ENCODE measurements around the gene TMEM255B.

Gene TMEM255B

DNA sequence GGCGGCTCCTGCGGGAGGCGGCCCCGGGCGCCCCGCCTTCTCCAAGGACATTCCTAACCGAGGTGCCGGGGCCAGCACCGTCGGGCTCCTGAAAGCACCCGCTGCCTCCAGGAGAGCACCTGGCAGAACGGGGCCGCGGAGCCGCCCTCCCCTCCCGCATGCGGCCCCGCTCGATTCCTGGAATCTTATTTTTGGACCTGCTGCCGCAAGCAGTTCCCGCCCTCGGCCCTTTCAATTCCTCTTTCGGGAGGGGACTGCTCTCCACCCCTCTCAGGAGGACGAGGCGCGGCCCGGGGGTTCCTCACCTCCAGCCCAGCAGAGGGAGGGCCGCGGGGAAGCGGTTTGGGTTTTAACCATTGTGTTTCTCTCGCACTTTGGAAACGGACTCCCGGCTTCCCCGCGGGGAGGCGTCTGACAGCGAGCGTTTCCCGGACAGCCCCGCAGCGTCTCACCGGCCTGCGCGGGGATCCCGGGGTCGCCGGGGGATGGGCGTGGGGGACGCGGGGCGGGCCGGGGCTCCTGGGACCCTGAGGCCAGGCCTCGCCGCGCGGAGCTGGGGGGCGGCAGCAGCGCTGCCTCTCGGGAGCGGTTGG, 104.0 kb downstream of the TMEM255B start:
- Histone ChIP-seq H3K4me1 (ENCODE audit: insufficient read depth, low read length, poor library complexity, severe bottlenecking) (no peaks in the 10 kb centered on the region), H3K9me3 (ENCODE audit: insufficient read depth, low read depth, low read length) (no peaks in the 10 kb centered on the region), H3K27me3 (ENCODE audit: insufficient read depth, low read length, poor library complexity, severe bottlenecking) (no peaks in the 10 kb centered on the region), H3F3A (ENCODE audit: low read depth) (no peaks in the 10 kb centered on the region), H3K4me2 (ENCODE audit: low read depth, low read length, poor library complexity, severe bottlenecking) (no peak overlapping the region), H3K4me3 (ENCODE audit: low read length, poor library complexity, severe bottlenecking) (no peak overlapping the region), H3K36me3 (ENCODE audit: insufficient read depth, low read length) (no peaks in the 10 kb centered on the region), H3K9me2 (replicated peaks; ENCODE audit: low read depth, low read length) (no peaks in the 10 kb centered on the region), H2AFZ (ENCODE audit: low read length) (no peak overlapping the region), H4K20me1 (ENCODE audit: insufficient read depth, low read length, poor library complexity, severe bottlenecking) (no peaks in the 10 kb centered on the region), H3K79me2 (ENCODE audit: insufficient read depth, low read length) (no peaks in the 10 kb centered on the region), H3K9ac (ENCODE audit: low read depth, low read length, poor library complexity, severe bottlenecking) (no peak overlapping the region)
- TF ChIP-seq, protein P1, sequence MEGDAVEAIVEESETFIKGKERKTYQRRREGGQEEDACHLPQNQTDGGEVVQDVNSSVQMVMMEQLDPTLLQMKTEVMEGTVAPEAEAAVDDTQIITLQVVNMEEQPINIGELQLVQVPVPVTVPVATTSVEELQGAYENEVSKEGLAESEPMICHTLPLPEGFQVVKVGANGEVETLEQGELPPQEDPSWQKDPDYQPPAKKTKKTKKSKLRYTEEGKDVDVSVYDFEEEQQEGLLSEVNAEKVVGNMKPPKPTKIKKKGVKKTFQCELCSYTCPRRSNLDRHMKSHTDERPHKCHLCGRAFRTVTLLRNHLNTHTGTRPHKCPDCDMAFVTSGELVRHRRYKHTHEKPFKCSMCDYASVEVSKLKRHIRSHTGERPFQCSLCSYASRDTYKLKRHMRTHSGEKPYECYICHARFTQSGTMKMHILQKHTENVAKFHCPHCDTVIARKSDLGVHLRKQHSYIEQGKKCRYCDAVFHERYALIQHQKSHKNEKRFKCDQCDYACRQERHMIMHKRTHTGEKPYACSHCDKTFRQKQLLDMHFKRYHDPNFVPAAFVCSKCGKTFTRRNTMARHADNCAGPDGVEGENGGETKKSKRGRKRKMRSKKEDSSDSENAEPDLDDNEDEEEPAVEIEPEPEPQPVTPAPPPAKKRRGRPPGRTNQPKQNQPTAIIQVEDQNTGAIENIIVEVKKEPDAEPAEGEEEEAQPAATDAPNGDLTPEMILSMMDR (conservative IDR thresholded peaks at IDR 0.05; ENCODE audit: low read length): no peak
- no peak for TF ChIP-seq EZH2phosphoT487 (IDR thresholded peaks at IDR 0.05; ENCODE audit: borderline replicate concordance)

- no peak within 1 kb of the TSS for H3K9ac ChIP-seq (ENCODE audit: low read depth, low read length, poor library complexity, severe bottlenecking)
- no peak within 1 kb of the TSS for H2AFZ ChIP-seq (ENCODE audit: low read length)
- no peaks in the 10 kb centered on the region for H3K79me2 ChIP-seq (ENCODE audit: insufficient read depth, low read length)
Observed at GRCh38 chr13:113863524-113864272, 104.7 kb downstream of the TMEM255B start, which contains the start of gene GAS6. TSS of gene GAS6 (minus strand) at chr13:113864076. CDS start at chr13:113863920, 156 bp downstream.

GRCh38 chr13:113864273-113864890, 105.4 kb downstream of the TMEM255B start:
- H3K4me1 ChIP-seq (ENCODE audit: insufficient read depth, low read length, poor library complexity, severe bottlenecking): no peaks in the 10 kb centered on the region
- H3K4me3 ChIP-seq (ENCODE audit: low read length, poor library complexity, severe bottlenecking): no peak overlapping the region
- H3K4me2 ChIP-seq (ENCODE audit: low read depth, low read length, poor library complexity, severe bottlenecking): no peak overlapping the region
- no peaks in the 10 kb centered on the region for H3K79me2 ChIP-seq (ENCODE audit: insufficient read depth, low read length)
- no peak overlapping the region for H3K9ac ChIP-seq (ENCODE audit: low read depth, low read length, poor library complexity, severe bottlenecking)
- no peaks in the 10 kb centered on the region for H3K36me3 ChIP-seq (ENCODE audit: insufficient read depth, low read length)
- no peaks in the 10 kb centered on the region for H3K9me2 ChIP-seq (replicated peaks; ENCODE audit: low read depth, low read length)
- H3K27me3 ChIP-seq (ENCODE audit: insufficient read depth, low read length, poor library complexity, severe bottlenecking): no peaks in the 10 kb centered on the region
- TF ChIP-seq, protein P1 (conservative IDR thresholded peaks at IDR 0.05; ENCODE audit: low read length): no peak
- no peak for TF ChIP-seq EZH2phosphoT487 (IDR thresholded peaks at IDR 0.05; ENCODE audit: borderline replicate concordance)
- no peaks in the 10 kb centered on the region for H4K20me1 ChIP-seq (ENCODE audit: insufficient read depth, low read length, poor library complexity, severe bottlenecking)
- H3K9me3 ChIP-seq (ENCODE audit: insufficient read depth, low read depth, low read length): no peaks in the 10 kb centered on the region; the same call in 1 of the 2 replicates
- no peak overlapping the region for H2AFZ ChIP-seq (ENCODE audit: low read length)
- no peaks in the 10 kb centered on the region for H3F3A ChIP-seq (ENCODE audit: low read depth)

More at GRCh38 chr13:113863524-113864272, 104.7 kb downstream of the TMEM255B start, which contains the start of gene GAS6:
- Histone ChIP-seq H3K9me2 (replicated peaks; ENCODE audit: low read depth, low read length) (no peaks in the 10 kb centered on the region), H3K27me3 (ENCODE audit: insufficient read depth, low read length, poor library complexity, severe bottlenecking) (no peaks in the 10 kb centered on the region), H3K4me3 (ENCODE audit: low read length, poor library complexity, severe bottlenecking) (no peak within 1 kb of the TSS), H3F3A (ENCODE audit: low read depth) (no peaks in the 10 kb centered on the region), H3K9me3 (ENCODE audit: insufficient read depth, low read depth, low read length) (no peaks in the 10 kb centered on the region; the same call in 1 of the 2 replicates), H3K36me3 (ENCODE audit: insufficient read depth, low read length) (no peaks in the 10 kb centered on the region), H4K20me1 (ENCODE audit: insufficient read depth, low read length, poor library complexity, severe bottlenecking) (no peaks in the 10 kb centered on the region), H3K4me1 (ENCODE audit: insufficient read depth, low read length, poor library complexity, severe bottlenecking) (no peaks in the 10 kb centered on the region), H3K4me2 (ENCODE audit: low read depth, low read length, poor library complexity, severe bottlenecking) (no peak within 1 kb of the TSS)
- TF ChIP-seq, protein P1 (conservative IDR thresholded peaks at IDR 0.05; ENCODE audit: low read length): no peak
- TF ChIP-seq EZH2phosphoT487 (IDR thresholded peaks at IDR 0.05; ENCODE audit: borderline replicate concordance): no peak
